ENCODE results near the gene VEGFD. TPM values are rescaled to one million over a fixed set of nuclear protein-coding genes. Genes with fewer than 3 reads are reported as not detected.
A peak's percentile ranks its signal among the peaks of the same experiment; 100 is the strongest.

The VEGFD gene
- polyA plus RNA-seq, 2 of the 4 experiments (the other 2 are of a cell fraction): 0.57 to 1.8 TPM

DNA sequence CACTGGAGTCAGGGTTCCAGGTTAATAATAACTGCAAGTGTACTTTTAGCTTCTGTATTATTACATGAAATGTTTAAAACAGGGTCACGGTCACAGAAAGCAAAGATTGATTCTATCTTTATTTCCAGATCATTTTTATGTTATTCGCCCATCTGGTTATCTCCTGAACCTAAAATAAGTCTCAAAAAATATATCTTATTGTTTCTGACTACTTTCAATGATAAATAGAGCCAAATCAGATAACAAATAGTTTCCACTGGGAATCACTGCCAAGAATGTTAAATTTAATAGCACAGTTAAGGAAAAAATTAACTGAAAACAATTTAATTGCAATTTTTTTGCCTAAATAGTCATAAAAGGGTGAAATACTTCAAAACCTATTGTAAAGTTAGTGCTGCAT is 17.2 kb upstream of the VEGFD start:
- Histone ChIP-seq H3K27ac (no peak overlapping the region), H3K9me3 (no peaks in the 10 kb centered on the region), H3K4me2 (no peak overlapping the region), H3K4me1 (no peaks in the 10 kb centered on the region), H3K4me3 (no peak overlapping the region)
- no peak for DNase-seq (ENCODE audit: low read depth in 1 of 2, low spot score in 1 of 2)
- FAIRE-seq: peak; percentile 97
- WGBS (ENCODE audit: missing lambda C conversion rate): 47% methylated on average over 2 of the region's 2 CpGs
- TF ChIP-seq FOXS1 (CRISPR knock-in tag; IDR thresholded peaks at IDR 0.05) (no peak), JUN (IDR thresholded peaks at IDR 0.05) (no peak), HOXB13 (CRISPR knock-in tag; IDR thresholded peaks at IDR 0.05; ENCODE audit: low read depth) (no peak), RARB (CRISPR knock-in tag; IDR thresholded peaks at IDR 0.05) (no peak), HDAC2 (IDR thresholded peaks at IDR 0.05) (no peak), TP53 (CRISPR knock-in tag; IDR thresholded peaks at IDR 0.05) (no peak), MAZ (IDR thresholded peaks at IDR 0.05; ENCODE audit: borderline replicate concordance, low read depth, low read length) (no peak), CBX2 (IDR thresholded peaks at IDR 0.05; ENCODE audit: borderline replicate concordance, low read depth) (no peak), CHD4 (IDR thresholded peaks at IDR 0.05; ENCODE audit: borderline replicate concordance) (no peak), CHD2 (IDR thresholded peaks at IDR 0.05; ENCODE audit: low read length, partially characterized antibody) (no peak), ZC3H11A (IDR thresholded peaks at IDR 0.05) (no peak), EHF (CRISPR knock-in tag; IDR thresholded peaks at IDR 0.05) (no peak)
- TF ChIP-seq, protein P1, sequence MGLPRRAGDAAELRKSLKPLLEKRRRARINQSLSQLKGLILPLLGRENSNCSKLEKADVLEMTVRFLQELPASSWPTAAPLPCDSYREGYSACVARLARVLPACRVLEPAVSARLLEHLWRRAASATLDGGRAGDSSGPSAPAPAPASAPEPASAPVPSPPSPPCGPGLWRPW (IDR thresholded peaks at IDR 0.05): no peak
- TF ChIP-seq, protein P2, sequence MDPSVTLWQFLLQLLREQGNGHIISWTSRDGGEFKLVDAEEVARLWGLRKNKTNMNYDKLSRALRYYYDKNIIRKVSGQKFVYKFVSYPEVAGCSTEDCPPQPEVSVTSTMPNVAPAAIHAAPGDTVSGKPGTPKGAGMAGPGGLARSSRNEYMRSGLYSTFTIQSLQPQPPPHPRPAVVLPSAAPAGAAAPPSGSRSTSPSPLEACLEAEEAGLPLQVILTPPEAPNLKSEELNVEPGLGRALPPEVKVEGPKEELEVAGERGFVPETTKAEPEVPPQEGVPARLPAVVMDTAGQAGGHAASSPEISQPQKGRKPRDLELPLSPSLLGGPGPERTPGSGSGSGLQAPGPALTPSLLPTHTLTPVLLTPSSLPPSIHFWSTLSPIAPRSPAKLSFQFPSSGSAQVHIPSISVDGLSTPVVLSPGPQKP (IDR thresholded peaks at IDR 0.05; ENCODE audit: low read depth, low read length): no peak
- no peak for ATAC-seq
- CTCF ChIA-PET: no interaction called here
- POLR2A ChIA-PET: no interaction called here

DNA sequence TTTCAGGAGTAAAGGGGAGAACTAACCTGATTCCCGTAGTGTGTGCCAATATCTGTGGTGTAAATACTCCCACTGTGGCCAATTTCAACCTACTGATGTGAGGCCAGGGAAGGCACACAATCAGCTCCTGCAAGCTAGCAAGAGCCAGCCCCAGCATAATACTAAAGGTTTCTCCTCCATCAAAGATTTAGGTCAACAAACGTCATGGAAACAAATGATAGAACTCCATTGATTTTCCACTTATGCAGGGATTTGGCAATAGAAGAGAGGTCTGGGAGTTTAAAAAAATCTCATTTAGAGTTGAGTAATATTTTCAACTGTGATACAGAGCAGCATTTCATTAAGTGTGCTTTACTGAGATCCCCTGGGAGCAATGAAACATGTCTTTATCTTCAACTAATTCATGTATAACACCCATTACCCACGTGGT is 15.8 kb upstream of the VEGFD start:
- no peak for DNase-seq (ENCODE audit: low read depth in 1 of 2, low spot score in 1 of 2)
- CTCF ChIA-PET: no interaction called here
- ATAC-seq: no peak

More for the DNA sequence above, 15.8 kb upstream of the VEGFD start:
- no peaks in the 10 kb centered on the region for H3K9me3 ChIP-seq
- POLR2A ChIA-PET: no interaction called here
- no peak overlapping the region for H3K4me2 ChIP-seq
- no peak for FAIRE-seq
- 89% methylated on average over 3 of the region's 3 CpGs for WGBS (ENCODE audit: missing lambda C conversion rate)
- TF ChIP-seq, protein P3, sequence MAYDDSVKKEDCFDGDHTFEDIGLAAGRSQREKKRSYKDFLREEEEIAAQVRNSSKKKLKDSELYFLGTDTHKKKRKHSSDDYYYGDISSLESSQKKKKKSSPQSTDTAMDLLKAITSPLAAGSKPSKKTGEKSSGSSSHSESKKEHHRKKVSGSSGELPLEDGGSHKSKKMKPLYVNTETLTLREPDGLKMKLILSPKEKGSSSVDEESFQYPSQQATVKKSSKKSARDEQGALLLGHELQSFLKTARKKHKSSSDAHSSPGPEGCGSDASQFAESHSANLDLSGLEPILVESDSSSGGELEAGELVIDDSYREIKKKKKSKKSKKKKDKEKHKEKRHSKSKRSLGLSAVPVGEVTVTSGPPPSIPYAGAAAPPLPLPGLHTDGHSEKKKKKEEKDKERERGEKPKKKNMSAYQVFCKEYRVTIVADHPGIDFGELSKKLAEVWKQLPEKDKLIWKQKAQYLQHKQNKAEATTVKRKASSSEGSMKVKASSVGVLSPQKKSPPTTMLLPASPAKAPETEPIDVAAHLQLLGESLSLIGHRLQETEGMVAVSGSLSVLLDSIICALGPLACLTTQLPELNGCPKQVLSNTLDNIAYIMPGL (CRISPR knock-in tag; IDR thresholded peaks at IDR 0.05; ENCODE audit: borderline replicate concordance): no peak
- no peak for TF ChIP-seq RFX5 (IDR thresholded peaks at IDR 0.05)
- no peak for TF ChIP-seq BHLHE40 (IDR thresholded peaks at IDR 0.05; ENCODE audit: low read depth, low read length)
- TF ChIP-seq, protein P4, sequence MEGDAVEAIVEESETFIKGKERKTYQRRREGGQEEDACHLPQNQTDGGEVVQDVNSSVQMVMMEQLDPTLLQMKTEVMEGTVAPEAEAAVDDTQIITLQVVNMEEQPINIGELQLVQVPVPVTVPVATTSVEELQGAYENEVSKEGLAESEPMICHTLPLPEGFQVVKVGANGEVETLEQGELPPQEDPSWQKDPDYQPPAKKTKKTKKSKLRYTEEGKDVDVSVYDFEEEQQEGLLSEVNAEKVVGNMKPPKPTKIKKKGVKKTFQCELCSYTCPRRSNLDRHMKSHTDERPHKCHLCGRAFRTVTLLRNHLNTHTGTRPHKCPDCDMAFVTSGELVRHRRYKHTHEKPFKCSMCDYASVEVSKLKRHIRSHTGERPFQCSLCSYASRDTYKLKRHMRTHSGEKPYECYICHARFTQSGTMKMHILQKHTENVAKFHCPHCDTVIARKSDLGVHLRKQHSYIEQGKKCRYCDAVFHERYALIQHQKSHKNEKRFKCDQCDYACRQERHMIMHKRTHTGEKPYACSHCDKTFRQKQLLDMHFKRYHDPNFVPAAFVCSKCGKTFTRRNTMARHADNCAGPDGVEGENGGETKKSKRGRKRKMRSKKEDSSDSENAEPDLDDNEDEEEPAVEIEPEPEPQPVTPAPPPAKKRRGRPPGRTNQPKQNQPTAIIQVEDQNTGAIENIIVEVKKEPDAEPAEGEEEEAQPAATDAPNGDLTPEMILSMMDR (IDR thresholded peaks at IDR 0.05): no peak
- no peak for TF ChIP-seq ZFP36 (IDR thresholded peaks at IDR 0.05; ENCODE audit: borderline replicate concordance, partially characterized antibody)
- no peak for TF ChIP-seq SREBF2 (IDR thresholded peaks at IDR 0.05)
- TF ChIP-seq RNF2 (IDR thresholded peaks at IDR 0.05; ENCODE audit: borderline replicate concordance, low read depth): no peak
- no peak for TF ChIP-seq JUNB (IDR thresholded peaks at IDR 0.05)
- TF ChIP-seq RCOR1 (IDR thresholded peaks at IDR 0.05; ENCODE audit: low read depth, low read length): no peak
- no peak for TF ChIP-seq SMC3 (IDR thresholded peaks at IDR 0.05)
- no peak for TF ChIP-seq CBX8 (IDR thresholded peaks at IDR 0.05)
- TF ChIP-seq, protein P5, sequence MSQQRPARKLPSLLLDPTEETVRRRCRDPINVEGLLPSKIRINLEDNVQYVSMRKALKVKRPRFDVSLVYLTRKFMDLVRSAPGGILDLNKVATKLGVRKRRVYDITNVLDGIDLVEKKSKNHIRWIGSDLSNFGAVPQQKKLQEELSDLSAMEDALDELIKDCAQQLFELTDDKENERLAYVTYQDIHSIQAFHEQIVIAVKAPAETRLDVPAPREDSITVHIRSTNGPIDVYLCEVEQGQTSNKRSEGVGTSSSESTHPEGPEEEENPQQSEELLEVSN (IDR thresholded peaks at IDR 0.05; ENCODE audit: borderline replicate concordance, low read depth): no peak
- TF ChIP-seq, protein P1 (IDR thresholded peaks at IDR 0.05): no peak
- TF ChIP-seq KDM5A (IDR thresholded peaks at IDR 0.05): no peak
- no peak for TF ChIP-seq POLR2A (IDR thresholded peaks at IDR 0.05; ENCODE audit: low read length)
- no peak for TF ChIP-seq ZSCAN20 (CRISPR knock-in tag; IDR thresholded peaks at IDR 0.05)
- H3K4me1 ChIP-seq: no peaks in the 10 kb centered on the region
- H3K27ac ChIP-seq: no peak overlapping the region
- H3K4me3 ChIP-seq: no peak overlapping the region
